Lower leg skin (tissue), 3 donors: ENCODE results near the gene LDAH.

ENCODE experiments used
- POLR2A ChIP-seq, 2 donors: fragments of 450-650 bp; IDR thresholded peaks; one replicate each; pipeline ENCODE4 v1.6.1; 2016 to 2017; ENCODE audit warnings: antibody characterized with exemption in 2 of 2, mild to moderate bottlenecking in 1 of 2, moderate library complexity in 1 of 2
- TF ChIP-seq, protein P1 (sequence below), 3 donors: fragments of 450-650 bp; IDR thresholded peaks; one replicate each; pipeline ENCODE4 v1.5.1; 2016; ENCODE audit warnings: antibody characterized with exemption in 3 of 3, mild to moderate bottlenecking in 3 of 3, moderate library complexity in 2 of 3

DNA sequence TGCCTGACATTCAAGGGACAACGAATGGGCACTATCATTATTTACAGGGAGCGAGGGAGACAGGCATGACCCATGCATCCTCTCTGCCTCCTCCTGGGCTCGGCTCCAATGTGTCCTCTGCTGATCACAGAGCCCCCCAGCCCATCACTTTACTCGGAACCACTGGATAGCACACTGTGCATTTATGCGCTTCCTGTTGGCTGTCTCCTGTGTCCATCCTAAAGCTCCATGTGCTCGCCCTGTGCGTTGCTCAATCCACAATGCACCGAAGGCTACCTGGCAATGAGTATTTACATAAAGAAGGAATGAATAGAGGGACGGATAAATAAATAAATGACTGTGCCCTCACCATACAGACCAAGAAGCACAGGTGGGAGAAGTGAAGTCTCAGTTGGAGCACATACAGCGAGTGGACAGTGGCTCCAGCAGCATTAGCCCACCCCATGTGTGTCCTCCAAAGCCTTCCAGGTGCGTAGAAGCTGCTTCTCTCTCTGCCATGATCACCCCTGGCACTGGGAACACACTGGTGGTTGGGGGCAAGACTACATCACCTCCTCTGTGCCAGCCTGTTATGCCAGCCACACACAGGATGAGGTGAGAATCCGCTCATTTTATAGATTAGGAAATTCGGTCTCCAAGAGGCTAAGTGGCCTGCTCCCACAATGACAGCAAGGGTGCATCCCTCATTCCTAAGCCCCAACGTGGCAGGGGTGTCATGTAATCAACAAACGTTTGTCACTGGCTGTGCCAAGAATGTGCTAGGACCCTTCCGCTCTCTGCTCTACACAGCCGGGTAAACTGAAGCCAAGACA is 158.3 kb downstream of the LDAH start:
- TF ChIP-seq, protein P1, sequence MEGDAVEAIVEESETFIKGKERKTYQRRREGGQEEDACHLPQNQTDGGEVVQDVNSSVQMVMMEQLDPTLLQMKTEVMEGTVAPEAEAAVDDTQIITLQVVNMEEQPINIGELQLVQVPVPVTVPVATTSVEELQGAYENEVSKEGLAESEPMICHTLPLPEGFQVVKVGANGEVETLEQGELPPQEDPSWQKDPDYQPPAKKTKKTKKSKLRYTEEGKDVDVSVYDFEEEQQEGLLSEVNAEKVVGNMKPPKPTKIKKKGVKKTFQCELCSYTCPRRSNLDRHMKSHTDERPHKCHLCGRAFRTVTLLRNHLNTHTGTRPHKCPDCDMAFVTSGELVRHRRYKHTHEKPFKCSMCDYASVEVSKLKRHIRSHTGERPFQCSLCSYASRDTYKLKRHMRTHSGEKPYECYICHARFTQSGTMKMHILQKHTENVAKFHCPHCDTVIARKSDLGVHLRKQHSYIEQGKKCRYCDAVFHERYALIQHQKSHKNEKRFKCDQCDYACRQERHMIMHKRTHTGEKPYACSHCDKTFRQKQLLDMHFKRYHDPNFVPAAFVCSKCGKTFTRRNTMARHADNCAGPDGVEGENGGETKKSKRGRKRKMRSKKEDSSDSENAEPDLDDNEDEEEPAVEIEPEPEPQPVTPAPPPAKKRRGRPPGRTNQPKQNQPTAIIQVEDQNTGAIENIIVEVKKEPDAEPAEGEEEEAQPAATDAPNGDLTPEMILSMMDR (IDR thresholded peaks at IDR 0.05), result no peak
- no peak for TF ChIP-seq POLR2A (IDR thresholded peaks at IDR 0.05)
